GM18505 (cell line): ENCODE measurements around the gene S100A12.
"Not testable (repeated sequence)": the region's sequence is repeated elsewhere in the genome, so short reads cannot be mapped to it uniquely, and the experiment has no call there.

Source experiments
- ATAC-seq: cut with Tn5 transposase; IDR thresholded peaks from one replicate; pipeline ENCODE4 v1.9.1; 2021; ENCODE audit not compliant: unreplicated experiment
- POLR2A ChIP-seq: IDR thresholded peaks from 4 replicates; pipeline ENCODE4 v1.6.1; 2011; ENCODE audit warnings: borderline replicate concordance; ENCODE audit not compliant: insufficient read depth, insufficient read length; ENCODE audit errors: extremely low read depth

S100A12 gene

DNA sequence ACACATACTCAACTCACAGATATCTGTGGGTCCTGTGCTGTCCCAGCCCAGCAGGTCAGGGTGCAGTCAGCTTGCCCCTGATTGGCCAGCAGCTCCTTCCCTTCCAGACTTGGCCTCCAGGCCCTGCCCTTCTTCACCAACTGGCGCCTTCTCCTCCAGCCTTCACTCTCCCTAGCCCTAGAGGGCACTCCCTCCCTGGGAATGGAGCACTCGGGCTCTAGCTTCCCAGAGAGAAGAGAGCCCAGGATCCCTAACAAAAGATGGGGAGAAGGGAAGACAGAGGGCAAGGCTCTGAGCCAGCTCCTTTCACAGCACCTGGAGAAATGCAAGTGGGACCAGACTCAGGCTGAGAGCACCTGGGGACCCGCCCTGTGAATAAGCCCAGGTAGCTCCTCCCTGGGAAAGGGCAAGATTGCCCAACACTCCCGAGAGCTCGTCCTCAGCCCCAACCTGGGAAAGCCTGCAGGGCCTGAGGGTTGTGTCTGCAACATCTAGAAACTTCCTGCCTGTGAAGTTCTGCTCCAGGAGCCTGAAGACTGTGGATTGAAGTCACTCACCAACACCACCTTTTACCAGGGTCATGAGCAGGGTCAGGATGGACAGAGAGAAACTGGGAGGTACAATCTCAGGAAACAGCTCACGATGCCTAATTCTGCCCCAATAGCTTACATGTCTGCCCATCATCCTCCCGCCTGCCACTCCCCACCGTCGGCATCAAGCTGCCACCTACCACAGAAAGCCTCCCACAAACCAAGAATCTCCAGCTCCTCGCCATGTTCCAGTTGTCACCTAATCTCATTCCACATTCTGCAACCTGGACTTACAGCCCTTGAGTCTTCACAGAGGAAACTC, 26.7 kb downstream of the S100A12 start, which contains the start of gene PGLYRP4:
PGLYRP4 (minus strand) TSS at position 331 of the 852 bp plus-strand sequence. CDS start 909 bp downstream, outside the sequence.
- no peak for ATAC-seq
- no peak for TF ChIP-seq POLR2A

DNA sequence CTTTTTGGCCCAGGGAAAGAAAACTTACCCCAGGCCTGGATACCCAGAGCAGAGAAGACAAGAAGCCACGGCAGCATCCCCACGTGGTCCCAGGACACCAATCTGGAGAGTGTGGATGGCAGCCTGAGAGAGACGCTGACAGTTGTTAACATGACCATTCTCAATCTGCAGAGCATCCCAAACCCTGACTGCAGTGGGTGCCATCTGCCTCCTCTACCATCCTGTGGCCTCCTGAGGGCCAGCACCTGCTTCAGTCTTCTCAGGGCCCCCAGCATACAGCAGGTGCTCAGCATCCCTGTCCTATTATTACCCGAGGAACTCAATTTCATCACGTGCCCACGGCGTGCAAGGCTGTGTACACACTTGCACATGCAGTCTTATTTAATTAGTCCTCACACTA, 27.6 kb downstream of the S100A12 start:
- ATAC-seq, result no peak

DNA sequence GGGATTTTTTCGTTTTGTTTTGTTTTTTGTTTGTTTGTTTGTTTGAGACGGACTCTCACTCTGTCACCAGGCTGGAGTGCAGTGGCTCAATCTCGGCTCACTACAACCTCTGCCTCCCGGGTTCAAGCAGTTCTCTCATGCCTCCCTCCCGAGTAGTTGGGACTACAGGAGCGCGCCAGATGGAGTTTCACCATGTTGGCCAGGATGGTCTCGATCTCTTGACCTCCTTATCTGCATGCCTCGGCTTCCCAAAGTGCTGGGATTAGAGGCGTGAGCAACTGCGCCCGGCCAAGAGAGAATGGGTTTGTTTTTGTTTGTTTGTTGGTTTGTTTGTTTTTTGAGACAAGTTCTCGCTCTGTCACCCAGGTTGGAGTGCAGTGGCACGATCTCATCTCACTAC, 28.4 kb downstream of the S100A12 start:
- ATAC-seq, result not testable (repeated sequence)

More for the DNA sequence above, 27.6 kb downstream of the S100A12 start:
- no peak for TF ChIP-seq POLR2A

DNA sequence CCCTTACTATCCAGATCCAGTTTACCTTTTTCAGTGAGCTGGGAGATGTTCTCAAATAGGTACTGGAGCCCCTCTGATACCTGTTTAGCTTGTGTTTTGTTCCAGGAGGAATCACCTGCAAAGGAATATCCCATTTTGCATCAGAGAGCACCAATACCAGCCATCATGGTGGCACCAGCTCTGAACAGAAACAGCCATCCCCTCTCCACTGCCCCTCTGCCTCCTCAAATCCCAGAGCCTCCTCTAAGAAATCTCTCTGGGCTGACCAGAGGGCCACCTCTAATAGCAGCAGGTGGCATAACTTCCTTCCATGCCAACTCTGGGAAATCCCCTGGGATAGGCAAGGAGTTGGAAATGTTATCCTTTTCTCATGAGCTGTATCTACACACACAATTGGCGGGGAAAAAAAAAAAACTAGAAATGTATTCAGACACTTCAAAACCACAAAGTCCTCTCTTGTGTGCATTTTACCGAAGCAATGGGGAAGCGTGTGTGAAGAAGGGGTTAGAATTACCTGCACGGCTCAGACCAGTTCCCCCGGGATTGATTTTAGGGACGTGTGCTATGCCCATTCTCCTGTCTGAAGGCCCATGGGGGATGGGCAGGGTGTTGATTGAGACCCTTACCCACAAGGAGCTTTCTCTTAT, 29.2 kb downstream of the S100A12 start:
- no peak for ATAC-seq
- no peak for TF ChIP-seq POLR2A

DNA sequence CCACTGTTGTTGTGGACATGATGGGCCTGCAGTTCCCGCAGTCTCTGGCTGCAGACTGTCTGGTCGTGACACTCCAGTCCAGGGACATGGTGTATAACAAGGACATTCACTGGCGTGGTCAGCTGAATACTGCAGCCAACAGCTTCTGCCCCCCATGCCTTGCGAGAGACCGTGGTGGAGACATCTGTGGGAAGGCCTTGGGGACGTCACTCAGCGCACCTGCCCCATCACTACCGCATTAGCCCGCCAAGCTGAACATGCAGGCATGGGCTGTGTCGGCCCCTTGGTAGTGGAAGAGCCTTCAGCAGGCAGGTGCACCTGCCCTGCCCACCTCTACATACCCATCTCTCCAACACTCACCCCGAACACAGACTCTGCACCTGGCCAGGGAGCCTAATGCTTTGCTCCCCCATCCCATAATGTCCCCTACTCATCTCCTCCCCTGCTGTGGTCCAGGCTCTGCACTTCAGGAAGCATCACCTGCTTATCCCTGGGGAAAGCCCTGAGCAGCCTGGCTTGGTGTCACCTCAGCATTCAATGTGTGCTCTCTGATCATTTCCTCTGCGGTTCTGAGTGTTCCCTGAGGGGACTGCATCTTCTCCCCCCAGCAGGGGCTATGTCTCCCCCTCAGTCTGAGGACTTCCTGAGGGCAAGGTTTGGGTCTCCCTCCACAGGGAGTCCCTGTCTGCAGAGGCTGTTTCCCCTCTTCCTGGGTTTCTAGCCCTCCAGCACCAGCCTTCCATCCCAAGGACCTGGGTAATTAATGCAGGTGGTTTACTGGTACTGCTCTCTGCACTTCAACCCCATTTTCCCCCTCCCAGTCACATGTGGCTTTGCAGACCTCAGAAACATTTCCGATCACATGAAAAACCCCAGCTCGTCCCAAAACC, 30.0 kb downstream of the S100A12 start:
- no peak for ATAC-seq
- TF ChIP-seq POLR2A, result no peak

DNA sequence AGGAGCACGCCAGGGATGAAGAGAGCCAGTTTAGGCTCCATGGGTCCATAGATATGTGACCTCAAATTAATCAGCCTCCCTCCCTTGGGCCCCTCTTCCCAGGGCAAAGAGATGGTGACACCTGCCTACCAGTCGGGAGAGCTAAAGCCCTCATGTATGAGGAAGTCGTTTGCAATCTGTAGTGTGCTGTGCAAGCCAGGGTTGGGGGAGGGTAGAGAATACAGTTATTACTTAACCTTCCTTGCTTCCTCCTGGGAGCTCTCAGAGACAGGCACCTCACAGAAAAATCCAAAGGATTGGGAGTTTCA, 30.7 kb downstream of the S100A12 start:
- ATAC-seq, result no peak

DNA sequence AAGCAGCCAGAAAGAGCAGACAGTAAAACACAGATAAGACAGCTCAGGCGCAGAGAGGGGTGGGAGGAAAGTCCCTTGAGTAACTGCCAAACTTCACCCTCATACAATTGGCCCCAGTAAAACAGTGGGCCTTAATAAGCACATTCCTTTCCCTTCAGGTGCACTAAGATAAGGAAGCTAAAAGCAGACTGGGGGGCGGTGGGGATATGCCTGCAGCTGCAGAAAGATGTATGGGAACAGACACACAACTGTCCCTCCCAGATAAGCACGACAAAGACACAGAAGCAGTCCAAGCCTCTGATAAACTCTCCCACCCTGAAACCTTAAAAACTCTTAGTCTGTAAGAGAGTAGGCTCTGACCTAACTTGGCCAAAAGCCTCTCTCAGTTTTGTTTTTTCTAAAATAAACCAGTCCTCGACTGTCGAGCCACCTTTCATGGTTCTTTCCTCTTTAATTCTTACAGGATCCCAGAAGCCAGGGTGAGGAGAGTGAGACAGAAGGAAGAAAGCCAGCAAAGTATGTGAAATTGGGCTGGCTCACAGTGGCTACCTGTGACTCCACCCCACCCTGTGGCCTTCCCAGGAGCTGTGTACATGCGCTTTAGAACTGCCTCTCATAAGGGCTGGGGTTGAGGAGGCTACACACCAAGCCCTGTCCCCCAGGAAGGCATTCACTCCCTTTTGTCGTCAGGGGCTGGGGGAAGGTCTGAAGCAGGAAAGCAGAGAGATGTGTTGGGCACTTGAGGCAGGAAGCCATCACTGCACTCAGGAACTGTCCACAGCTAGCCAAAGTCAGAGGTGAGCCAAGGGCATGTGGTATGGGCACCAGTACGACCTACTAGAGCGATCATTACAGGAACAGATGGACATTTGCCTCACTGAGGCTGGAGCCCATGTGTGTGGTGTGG, 31.4 kb downstream of the S100A12 start:
- no peak for ATAC-seq
- TF ChIP-seq POLR2A, result no peak

More for the DNA sequence above, 30.7 kb downstream of the S100A12 start:
- TF ChIP-seq POLR2A, result no peak

DNA sequence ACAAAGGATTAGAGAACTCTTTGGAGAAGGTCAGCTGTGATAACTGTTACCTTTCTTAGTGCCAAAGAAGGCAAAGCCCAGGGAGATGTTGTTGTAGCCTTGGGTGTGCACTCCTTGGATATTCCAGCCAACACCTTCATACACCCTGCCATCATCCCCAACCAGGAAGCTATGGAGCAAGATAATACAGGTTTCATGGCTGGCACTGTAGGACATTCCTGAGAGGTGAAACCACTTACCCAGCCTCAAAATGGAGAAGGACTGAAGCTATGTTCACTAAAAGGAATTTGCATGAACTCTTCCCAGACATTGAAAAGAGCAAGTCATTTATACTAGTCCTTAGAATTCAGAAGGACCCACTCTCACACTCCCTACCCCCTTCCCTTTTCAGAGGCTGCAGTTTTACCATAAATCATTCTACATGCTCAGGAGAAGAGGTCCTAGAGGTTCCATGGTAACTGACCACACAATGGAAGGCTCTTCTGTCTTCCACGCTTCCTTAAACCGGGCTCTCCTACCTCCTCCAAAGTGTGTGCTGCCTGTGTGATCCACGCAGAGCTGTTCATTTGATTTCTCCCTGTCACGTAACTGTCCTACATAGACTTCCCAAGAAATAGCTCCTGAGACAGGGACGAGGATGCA, 32.3 kb downstream of the S100A12 start:
- ATAC-seq, result no peak
- no peak for TF ChIP-seq POLR2A

DNA sequence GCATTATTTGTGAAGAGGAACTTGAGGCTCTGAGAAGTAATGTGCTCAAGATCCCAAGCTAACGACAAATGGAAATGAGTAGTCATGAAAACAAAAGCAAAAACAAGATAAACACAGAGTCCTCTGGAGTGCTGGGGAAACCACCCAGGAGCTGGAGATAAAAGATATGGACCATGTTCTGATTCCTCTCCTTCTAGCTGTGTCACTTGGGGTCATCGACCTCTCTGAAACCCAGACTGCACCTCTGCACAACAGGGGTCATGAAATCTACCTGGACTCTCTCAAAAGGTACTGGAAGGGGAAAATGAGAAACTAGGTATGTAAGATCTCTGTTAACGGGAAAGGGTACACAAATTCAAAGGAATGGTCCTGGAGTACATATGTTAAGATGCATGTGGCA, 33.2 kb downstream of the S100A12 start:
- ATAC-seq, result no peak
- no peak for TF ChIP-seq POLR2A

DNA sequence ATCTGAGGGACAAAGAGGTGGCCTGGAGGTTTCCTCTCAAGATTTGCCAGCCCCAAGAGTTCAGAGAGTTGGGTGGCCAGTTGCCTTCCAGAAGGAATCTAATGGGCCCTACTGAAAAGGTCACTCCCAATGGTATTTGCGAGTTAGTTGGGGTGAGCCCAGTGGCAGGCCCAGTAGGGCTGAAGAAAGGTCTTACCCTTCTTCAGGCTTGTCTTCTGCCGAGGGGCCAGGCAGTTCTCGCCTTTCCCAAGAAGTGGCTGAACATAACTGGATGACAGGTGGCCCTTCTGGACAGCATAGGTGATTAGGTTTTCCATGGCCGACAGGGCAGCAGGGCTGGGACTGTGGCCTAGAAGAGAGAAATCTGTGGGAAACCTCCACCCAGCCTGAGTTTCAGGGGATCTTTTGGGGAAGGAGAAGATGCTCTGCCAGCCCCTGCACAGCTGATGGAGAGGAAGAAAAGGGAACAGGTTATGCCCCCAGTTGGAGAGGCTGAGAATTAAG, 33.9 kb downstream of the S100A12 start:
- no peak for TF ChIP-seq POLR2A
- no peak for ATAC-seq

DNA sequence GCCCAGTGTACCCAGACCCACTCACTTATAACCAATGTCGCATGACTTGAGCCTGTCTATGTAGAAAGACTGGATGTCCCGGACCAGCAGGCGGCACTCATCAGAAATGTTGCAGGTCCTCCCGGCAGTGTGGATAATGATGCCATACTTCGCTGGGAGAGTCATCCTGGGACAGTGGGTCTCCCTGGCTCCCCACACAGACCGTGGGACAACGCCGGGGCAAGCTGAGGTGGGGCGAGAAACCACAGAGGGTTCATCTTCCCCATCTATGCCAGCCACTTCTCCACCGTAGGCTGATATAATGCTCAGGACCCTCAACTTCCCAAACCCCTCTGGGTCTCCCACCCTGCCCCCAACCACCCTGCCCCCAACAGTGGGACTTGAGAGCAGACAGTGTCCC, 35.1 kb downstream of the S100A12 start:
- ATAC-seq, result no peak
- no peak for TF ChIP-seq POLR2A

DNA sequence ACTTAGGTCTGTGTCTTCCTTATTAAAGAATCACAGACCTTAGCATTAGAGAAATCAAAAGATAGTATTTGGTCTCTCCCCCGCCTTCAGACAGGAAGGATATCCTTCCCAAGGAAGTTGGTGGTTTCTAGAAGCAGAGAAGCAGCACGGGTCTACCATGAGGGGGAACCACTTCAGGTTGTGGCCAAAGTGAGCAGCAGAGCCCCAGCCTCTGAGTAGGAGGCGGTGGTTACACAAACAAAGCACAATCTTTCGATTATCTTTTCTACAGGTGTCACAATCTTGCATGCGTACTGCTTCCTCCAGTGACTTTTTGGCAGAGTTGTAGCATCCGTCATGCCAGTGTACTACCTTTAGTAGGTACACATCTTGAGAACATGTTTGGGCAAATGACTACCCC, 35.6 kb downstream of the S100A12 start:
- TF ChIP-seq POLR2A, result no peak
- ATAC-seq, result no peak
